HepG2 (cell line): ENCODE results near the gene ST3GAL5. TPM values are rescaled to one million over a fixed set of nuclear protein-coding genes. Genes with fewer than 3 reads are reported as not detected.

Source experiments
- ATAC-seq: fragments of 200-7000 bp; cut with Tn5 transposase; 3 replicates; pipeline ENCODE4 v1.9.1; 2020; ENCODE audit warnings: mild to moderate bottlenecking, moderate library complexity
- BruUV-seq: library from RNA; stranded (reverse); fragments of 400-500 nt; replicated peaks from 2 replicates; lab custom pipeline; 2021; lab: Mats Ljungman, UMichigan
- CTCF ChIA-PET: fragments of 300-600 bp; formaldehyde crosslinking; extraction: SDS; loops from one replicate; lab custom pipeline; 2021; ENCODE audit warnings: low total read pairs, inconsistent platforms, low intra/inter-chr PET ratio; lab: Yijun Ruan, JAX
- POLR2A ChIA-PET: fragments of 350-600 bp; sonication (Branson Sonifier 250); formaldehyde crosslinking; loops from one replicate; lab custom pipeline; 2020; ENCODE audit warnings: antibody characterized with exemption, inconsistent platforms; lab: Yijun Ruan, JAX
- DNase-seq: peaks from one replicate; pipeline ENCODE4 v3.0.0-alpha.2; 2015; ENCODE audit warnings: low spot score
- FAIRE-seq: peaks from 3 replicates; lab custom pipeline; 2011; peaks lifted over from hg19 to GRCh38; lab: Jason Lieb, UNC
- H2AFZ ChIP-seq: one replicate; pipeline ENCODE4 v1.6.1; 2011; ENCODE audit warnings: low read length, inconsistent platforms
- H3K27ac ChIP-seq: fragments of 300-600 bp; 3 replicates; pipeline ENCODE4 v1.8.0; 2011; ENCODE audit warnings: mixed run types, mild to moderate bottlenecking, mixed read lengths, low read length, inconsistent platforms; ENCODE audit not compliant: insufficient read depth; ENCODE audit errors: extremely low read length
- H3K27me3 ChIP-seq, 2 experiments: fragments of 200-600 bp in 1 of 2; 2 replicates in 1 of 2; 3 replicates in 1 of 2; pipeline versions ENCODE4 v1.6.0 to v1.8.0; 2011; ENCODE audit warnings: low read length in 2 of 2, mild to moderate bottlenecking in 2 of 2, moderate library complexity in 2 of 2, inconsistent platforms in 1 of 2; ENCODE audit not compliant: insufficient read depth in 2 of 2, control insufficient read depth in 1 of 2
- H3K36me3 ChIP-seq, 2 experiments: fragments of 200-600 bp in 1 of 2; replicated peaks in 1 of 2; 2 replicates in 1 of 2; 3 replicates in 1 of 2; pipeline versions ENCODE4 v1.5.1 to v1.8.0; 2011; ENCODE audit warnings: low read length in 2 of 2, inconsistent platforms in 1 of 2; ENCODE audit not compliant: insufficient read depth in 2 of 2, control insufficient read depth in 1 of 2
- H3K4me1 ChIP-seq: 2 replicates; pipeline ENCODE4 v1.5.1; 2012; ENCODE audit warnings: low read length, inconsistent platforms; ENCODE audit not compliant: insufficient read depth
- H3K4me2 ChIP-seq: 2 replicates; pipeline ENCODE4 v1.6.0; 2011; ENCODE audit warnings: low read depth, low read length, inconsistent platforms
- H3K4me3 ChIP-seq, 3 experiments: fragments of 200-600 bp in 1 of 3; sonication (generic), shearing (Covaris generic) in 1 of 3; replicated peaks in 1 of 3; 2 replicates each; pipeline ENCODE4 v1.5.1; 2011 to 2016; ENCODE audit warnings: low read length in 3 of 3, inconsistent platforms in 2 of 3, low read depth in 2 of 3, mild to moderate bottlenecking in 2 of 3, control low read depth in 1 of 3, mixed read lengths in 1 of 3; ENCODE audit not compliant: insufficient read depth in 1 of 3
- H3K79me2 ChIP-seq: one replicate; pipeline ENCODE4 v1.6.1; 2011; ENCODE audit warnings: low read length, inconsistent platforms; ENCODE audit not compliant: insufficient read depth
- H3K9ac ChIP-seq: 2 replicates; pipeline ENCODE4 v1.6.0; 2011; ENCODE audit warnings: mild to moderate bottlenecking, low read depth, low read length, inconsistent platforms; ENCODE audit not compliant: insufficient read depth
- H3K9me3 ChIP-seq: 2 replicates; pipeline ENCODE4 v1.5.1; 2012; ENCODE audit warnings: mild to moderate bottlenecking, low read length
- H4K20me1 ChIP-seq: 2 replicates; pipeline ENCODE4 v1.6.0; 2011; ENCODE audit warnings: inconsistent platforms, mild to moderate bottlenecking, low read length, moderate library complexity; ENCODE audit not compliant: insufficient read depth
- CEBPZ ChIP-seq: IDR thresholded peaks from 2 replicates; pipeline ENCODE4 v1.6.1; 2012; ENCODE audit warnings: low read length, improper control_type of control experiment
- DBP ChIP-seq: sonication (generic); formaldehyde crosslinking; IDR thresholded peaks from 2 replicates; pipeline ENCODE4 v1.4.0; 2020; ENCODE audit warnings: missing genetic modification reagents; ENCODE audit errors: not compliant biosample characterization
- PHB2 ChIP-seq: fragments of 450-650 bp; IDR thresholded peaks from 2 replicates; pipeline ENCODE4 v1.6.1; 2018; ENCODE audit not compliant: partially characterized antibody
- POLR2AphosphoS2 ChIP-seq: IDR thresholded peaks from 2 replicates; pipeline ENCODE4 v1.6.1; 2011; ENCODE audit warnings: low read depth, low read length, improper control_type of control experiment
- SMARCE1 ChIP-seq: fragments of 450-650 bp; IDR thresholded peaks from 2 replicates; pipeline ENCODE4 v1.6.1; 2017; ENCODE audit warnings: borderline replicate concordance
- STAG1 ChIP-seq: sonication (generic); formaldehyde crosslinking; IDR thresholded peaks from 2 replicates; pipeline ENCODE4 v1.4.0; 2020; ENCODE audit warnings: missing genetic modification reagents
- TBL1XR1 ChIP-seq: fragments of 150-350 bp; IDR thresholded peaks from 2 replicates; pipeline ENCODE4 v1.6.1; 2014; ENCODE audit warnings: borderline replicate concordance, low read length; ENCODE audit not compliant: partially characterized antibody
- THAP9 ChIP-seq: sonication (generic); formaldehyde crosslinking; IDR thresholded peaks from 2 replicates; pipeline ENCODE4; 2020; ENCODE audit warnings: missing genetic modification reagents, mild to moderate bottlenecking, borderline replicate concordance
- XRCC5 ChIP-seq: fragments of 200-400 bp; formaldehyde crosslinking; optimal IDR thresholded peaks from 2 replicates; pipeline ENCODE3; 2017; ENCODE audit warnings: mild to moderate bottlenecking, low read length
- ZNF367 ChIP-seq: sonication (generic); formaldehyde crosslinking; IDR thresholded peaks from 2 replicates; pipeline ENCODE4 v1.4.0; 2020; ENCODE audit warnings: missing genetic modification reagents, borderline replicate concordance
- ZNF772 ChIP-seq: sonication (generic); formaldehyde crosslinking; IDR thresholded peaks from 2 replicates; pipeline ENCODE4 v1.5.0; 2020; ENCODE audit warnings: mild to moderate bottlenecking, missing genetic modification reagents
- ZUFSP ChIP-seq: sonication (generic); formaldehyde crosslinking; IDR thresholded peaks from 2 replicates; pipeline ENCODE4 v1.9.0; 2021; ENCODE audit warnings: missing genetic modification reagents, mild to moderate bottlenecking, borderline replicate concordance
- WGBS: methylation state at CpG from one replicate; pipeline ENCODE4 v1.1.6; 2017; ENCODE audit warnings: low lambda C conversion rate; 5-methylcytosine and 5-hydroxymethylcytosine counted together
- in situ Hi-C: cut with HindIII; loops from 2 replicates; pipeline ENCODE4 v1.10.0; 2017; ENCODE audit warnings: low pct_unique_long_range_greater_than_20kb; ENCODE audit not compliant: extremely low pct_ligation_motif_present
- intact Hi-C: fragments of 100-400 bp; cut with micrococcal nuclease; formaldehyde crosslinking; loops from one replicate; pipeline ENCODE4 v1.10.0; 2022; ENCODE audit not compliant: unreplicated experiment
- polyA plus RNA-seq, 8 experiments: library from polyadenylated mRNA; depleted of rRNA in 3 of 8; stranded (reverse) in 7 of 8; unstranded in 1 of 8; fragments of >200 nt; fragmentation: Illumina TruSeq in 4 of 8; extraction: Trizol in 4 of 8; gene quantifications; 2 replicates each; pipeline versions ENCODE4 v1.2.1 to v1.2.3, GENCODE V29; 2011 to 2016; ENCODE audit warnings: low read depth in 4 of 8, missing spikeins in 1 of 8, mixed read lengths in 1 of 8; ENCODE audit not compliant: insufficient read depth in 1 of 8
- total RNA-seq, 5 experiments: library from RNA; depleted of rRNA; stranded (reverse); fragments of >200 nt; fragmentation: Illumina TruSeq; extraction: Trizol; gene quantifications; 2 replicates each; pipeline ENCODE4 v1.2.3, GENCODE V29; 2016; ENCODE audit warnings: low read depth in 1 of 5

The ST3GAL5 gene
- total and polyA plus RNA-seq, 2 of the 13 experiments (the other 11 are each of a cell fraction or from before 2014, with no cell fraction given) = 1.3 to 2.0 TPM

GRCh38 chr2:85872536-85873161 is 16.1 kb downstream of the ST3GAL5 start (continued):
- TF ChIP-seq XRCC5 = peak; percentile 21
- TF ChIP-seq STAG1 = peak; percentile 33; the same call in 1 of the 2 replicates
- no peak for TF ChIP-seq PHB2
- no peak for TF ChIP-seq TBL1XR1

- H3K27ac ChIP-seq = no peak overlapping the region
- no peaks in the 10 kb centered on the region for H3K4me1 ChIP-seq
- intact Hi-C loops (no loop called here), in situ Hi-C loops (no loop called here)
- H3K36me3 ChIP-seq = no peaks in the 10 kb centered on the region
- ATAC-seq (no peak), FAIRE-seq (no peak), DNase-seq (no peak)
- H3K4me3 ChIP-seq = no peak overlapping the region
- H4K20me1 ChIP-seq = no peaks in the 10 kb centered on the region
- no peaks in the 10 kb centered on the region for H3K79me2 ChIP-seq
- POLR2A ChIA-PET = no interaction called here
- CTCF ChIA-PET = no interaction called here
- H3K27me3 ChIP-seq = peaks cover 0 to 11% of the 10 kb centered on the region in 2 experiments; a peak in 4 of 5 replicates
- no peak for TF ChIP-seq SMARCE1
- no peak for TF ChIP-seq ZNF367 (CRISPR knock-in tag)
- no peak for TF ChIP-seq DBP (CRISPR knock-in tag)
- no peak for TF ChIP-seq POLR2AphosphoS2
- no peak for TF ChIP-seq THAP9 (CRISPR knock-in tag)
- TF ChIP-seq CEBPZ = no peak
- no peak for TF ChIP-seq ZUFSP (CRISPR knock-in tag)
- TF ChIP-seq ZNF772 (CRISPR knock-in tag) = no peak
- no peaks in the 10 kb centered on the region for H3K9me3 ChIP-seq
- no TSS peak for BruUV-seq
- no peak overlapping the region for H3K4me2 ChIP-seq
- H3K9ac ChIP-seq = no peak overlapping the region
- 27% methylated on average over 6 of the region's 6 CpGs for WGBS
- no peak overlapping the region for H2AFZ ChIP-seq
These were observed 17.2 kb downstream of the ST3GAL5 start for GRCh38 chr2:85871494-85872164.
